H1 (cell line): ENCODE data around the gene DENND1A. TPM values are rescaled to one million over a fixed set of nuclear protein-coding genes. Genes with fewer than 3 reads are reported as not detected.

Experiments
- CBX8 ChIP-seq: fragments of 300-800, 300-1000 bp; sonication (generic); IDR thresholded peaks from 2 replicates; pipeline ENCODE4 v1.7.1; 2016; ENCODE audit warnings: low read depth, low read length, borderline replicate concordance
- HDAC2 ChIP-seq, 2 experiments: fragments of 300-600 bp in 1 of 2; sonication (generic) in 1 of 2; IDR thresholded peaks; 2 replicates each; pipeline ENCODE4 v1.6.1; 2011 to 2012; ENCODE audit warnings: low read depth in 2 of 2, low read length in 2 of 2, mild to moderate bottlenecking in 2 of 2, moderate library complexity in 2 of 2, borderline replicate concordance in 1 of 2, inconsistent platforms in 1 of 2
- SP1 ChIP-seq: IDR thresholded peaks from 2 replicates; pipeline ENCODE4 v1.6.1; 2011; ENCODE audit warnings: low read depth, low read length
- TAF1 ChIP-seq: IDR thresholded peaks from 2 replicates; pipeline ENCODE4 v1.6.1; 2011; ENCODE audit warnings: mild to moderate bottlenecking, low read depth, low read length
- polyA plus RNA-seq, 7 experiments: library from polyadenylated mRNA; depleted of rRNA in 3 of 7; stranded (reverse) in 5 of 7; unstranded in 2 of 7; fragments of >200 nt in 5 of 7; fragments of 200-250 nt in 2 of 7; gene quantifications; 1 replicate in 5 of 7; 2 replicates in 1 of 7; 4 replicates in 1 of 7; pipeline versions ENCODE4 v1.2.1 to v1.2.3, GENCODE V29; 2011 to 2013; ENCODE audit warnings: missing spikeins in 2 of 7, mixed read lengths in 2 of 7
- total RNA-seq: library from RNA; stranded (reverse); fragmentation: NEBNext Ultra II Directional; extraction: Animal tissue kit (Norgen Biotek cat#: 25700); gene quantifications from 2 replicates; pipeline ENCODE4 v1.2.1, GENCODE V29; 2021
- TF ChIP-seq, protein P1 (sequence below): IDR thresholded peaks from 2 replicates; pipeline ENCODE4 v1.6.1; 2011; ENCODE audit warnings: low read depth, mild to moderate bottlenecking, low read length; ENCODE audit not compliant: insufficient read depth
- TF ChIP-seq, protein P2 (sequence below): IDR thresholded peaks from 2 replicates; pipeline ENCODE4 v1.6.1; 2012; ENCODE audit warnings: inconsistent platforms

DENND1A gene
- total and polyA plus RNA-seq, 2 of the 8 experiments (the other 6 are each of a cell fraction or from before 2014, with no cell fraction given), result 24.1 to 26.4 TPM

DNA sequence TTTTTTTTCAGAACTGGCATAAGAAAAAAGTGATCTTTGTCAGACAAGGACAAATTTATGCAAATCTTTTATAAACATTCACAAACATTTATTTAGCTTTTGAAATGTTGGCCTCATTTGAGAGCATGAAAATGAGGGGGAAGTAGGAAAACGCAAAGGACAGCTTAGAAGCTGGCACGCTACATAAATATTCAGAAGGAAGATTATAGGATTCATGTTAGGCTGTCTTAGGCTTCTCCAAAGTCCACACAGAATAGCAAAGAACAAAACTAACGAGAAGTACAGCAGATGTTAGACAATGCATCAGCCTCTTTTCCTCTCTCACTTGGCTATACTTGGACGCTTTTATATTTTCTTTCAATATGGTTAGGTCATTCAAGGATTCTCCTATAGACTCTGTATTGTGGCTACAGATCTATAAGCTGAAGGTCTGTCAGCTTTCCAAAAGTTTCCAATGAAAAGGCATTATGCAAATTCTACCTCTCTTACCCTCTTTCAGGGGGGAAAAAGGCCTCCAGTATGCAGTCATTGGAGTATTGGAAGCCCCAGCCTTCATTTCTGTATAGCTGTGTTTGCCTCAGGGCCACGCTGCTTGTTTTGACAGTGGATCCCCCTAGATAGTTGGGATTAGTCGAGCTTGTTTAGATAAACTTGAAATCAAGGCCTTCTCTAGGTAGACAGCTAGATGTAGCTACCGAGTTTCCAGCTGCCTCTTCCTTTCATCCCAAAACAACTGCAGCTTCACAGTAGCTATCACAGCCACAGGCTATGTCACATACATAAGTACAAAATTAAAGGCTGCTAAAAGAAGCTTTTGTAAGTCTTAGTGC, 153.0 kb downstream of the DENND1A start (continued):
- TF ChIP-seq, protein P1, sequence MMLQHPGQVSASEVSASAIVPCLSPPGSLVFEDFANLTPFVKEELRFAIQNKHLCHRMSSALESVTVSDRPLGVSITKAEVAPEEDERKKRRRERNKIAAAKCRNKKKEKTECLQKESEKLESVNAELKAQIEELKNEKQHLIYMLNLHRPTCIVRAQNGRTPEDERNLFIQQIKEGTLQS, result no peak
- TF ChIP-seq, protein P2, sequence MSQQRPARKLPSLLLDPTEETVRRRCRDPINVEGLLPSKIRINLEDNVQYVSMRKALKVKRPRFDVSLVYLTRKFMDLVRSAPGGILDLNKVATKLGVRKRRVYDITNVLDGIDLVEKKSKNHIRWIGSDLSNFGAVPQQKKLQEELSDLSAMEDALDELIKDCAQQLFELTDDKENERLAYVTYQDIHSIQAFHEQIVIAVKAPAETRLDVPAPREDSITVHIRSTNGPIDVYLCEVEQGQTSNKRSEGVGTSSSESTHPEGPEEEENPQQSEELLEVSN, result no peak
- no peak for TF ChIP-seq SP1
- no peak for TF ChIP-seq CBX8
- no peak for TF ChIP-seq HDAC2 (IDR thresholded peaks at IDR 0.05; ENCODE audit: borderline replicate concordance in 1 of 2, low read depth in 2 of 2, low read length in 2 of 2)
- TF ChIP-seq TAF1, result no peak
